Stimulated activated CD8-positive, alpha-beta memory T cell treated with anti-CD3 and anti-CD28 coated beads, Interleukin-15, amount 100 ng/mL, for 4 hours (primary cell): Measurements from ENCODE around the gene HOXA7.

ENCODE experiments used
- DNase-seq, 2 donors: peaks; one replicate each; pipeline ENCODE4 v3.0.0-alpha.2; 2020; ENCODE audit warnings: low read depth in 2 of 2

HOXA7 gene

DNA sequence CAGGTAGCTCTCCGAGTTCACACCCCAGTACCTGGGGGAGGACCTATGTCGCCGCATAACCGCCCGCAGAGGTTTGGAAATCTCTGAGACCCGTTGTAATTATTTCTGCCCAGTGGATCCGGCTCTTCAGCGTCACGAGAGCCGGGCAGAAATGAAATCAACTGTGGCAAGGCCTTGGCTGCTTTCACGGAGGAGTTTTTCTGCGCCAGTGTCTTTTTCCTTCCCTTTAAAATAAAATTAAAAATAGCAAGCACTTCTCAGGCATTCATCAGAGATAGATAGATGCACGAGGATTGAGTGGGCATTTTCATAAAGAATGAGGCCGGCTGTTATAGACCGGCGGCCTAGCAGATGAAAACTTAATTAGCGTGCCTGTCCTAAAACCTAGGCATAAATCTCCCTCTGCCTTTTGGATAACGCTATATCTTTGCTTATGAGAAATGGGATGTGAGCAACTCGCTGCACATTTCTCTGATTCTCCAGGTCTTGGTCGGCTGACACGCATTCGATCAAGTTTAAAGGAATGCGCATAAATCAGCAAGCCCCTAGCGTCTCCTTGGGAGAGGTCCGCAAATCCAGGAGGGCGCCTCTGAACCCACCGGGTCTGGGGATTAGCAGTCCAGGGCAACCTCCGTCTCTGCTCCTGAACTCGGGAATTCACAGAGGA is 37.0 kb upstream of the HOXA7 start:
- DNase-seq = no peak

DNA sequence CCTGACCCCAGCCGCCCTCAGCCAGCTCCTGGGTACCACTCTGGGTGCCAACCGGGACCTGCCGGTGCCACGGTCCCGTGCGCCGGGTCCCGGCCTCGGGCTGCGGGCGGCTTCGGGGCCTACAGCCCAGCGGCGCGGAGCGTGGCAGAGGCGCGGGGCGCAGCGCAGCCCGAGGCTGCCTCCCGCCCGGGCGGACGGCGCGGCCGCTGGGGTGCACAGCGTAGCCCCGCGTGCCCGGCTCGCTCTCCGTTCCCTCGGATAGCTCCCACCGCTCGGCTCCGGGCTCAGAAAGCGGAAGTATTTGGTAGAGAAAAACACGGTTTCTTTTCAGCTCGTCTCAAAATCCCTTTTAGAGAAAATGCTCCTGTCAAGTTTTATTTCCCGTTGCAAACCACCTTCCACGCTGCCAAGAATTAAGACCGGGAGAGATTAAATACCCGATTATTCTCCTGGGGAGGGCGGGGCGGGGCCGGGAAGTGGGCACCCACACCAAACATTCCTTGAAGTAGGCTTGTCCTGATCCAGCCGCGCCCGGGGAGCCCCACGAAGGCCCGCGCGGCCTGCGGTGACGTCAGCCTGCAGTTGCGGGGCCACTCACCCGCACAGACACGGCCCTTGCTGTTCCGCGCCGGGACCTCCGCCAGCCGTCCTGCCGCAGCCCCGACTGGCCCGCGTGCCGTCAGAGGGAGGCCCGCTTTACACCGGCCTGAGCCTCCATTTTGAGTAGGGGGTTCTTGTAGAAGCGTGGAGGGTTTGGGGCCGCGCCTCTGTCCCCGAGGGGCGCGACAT is 36.3 kb upstream of the HOXA7 start:
- DNase-seq = no peak

DNA sequence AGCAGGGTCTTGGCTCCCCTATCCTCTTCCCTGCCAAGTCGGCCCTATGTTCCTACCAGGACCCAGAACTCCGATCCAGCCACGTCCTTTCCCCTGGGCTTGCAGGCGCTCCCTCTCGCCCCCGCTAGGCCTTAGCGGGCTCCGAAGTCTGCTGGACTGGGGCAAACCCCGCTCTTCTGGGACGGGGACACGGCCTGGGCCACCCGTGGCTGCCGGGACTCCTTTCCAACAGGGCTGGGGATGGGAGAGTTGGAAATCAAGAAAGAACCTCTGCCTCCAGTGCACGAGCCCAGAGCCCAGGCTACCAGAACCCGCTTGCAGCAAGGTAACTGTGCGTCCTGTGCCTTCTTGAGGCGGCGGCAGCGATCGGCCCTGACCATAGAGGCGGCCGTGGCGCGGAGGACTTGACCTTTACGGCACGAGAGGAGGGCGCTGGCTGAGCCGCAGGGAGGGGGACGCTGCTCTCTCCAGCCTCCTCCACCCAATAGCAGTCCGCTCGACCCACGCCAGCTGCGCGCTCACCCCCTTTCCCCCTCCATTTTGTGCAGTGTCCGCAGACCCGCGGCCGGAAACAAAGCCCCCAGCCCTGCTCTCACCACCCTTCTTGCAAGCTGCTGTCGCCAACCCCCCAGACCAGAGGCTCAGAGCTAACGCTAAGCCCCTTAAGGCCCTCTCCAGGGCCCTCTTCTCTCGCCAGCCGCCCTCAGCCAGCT is 35.5 kb upstream of the HOXA7 start:
- DNase-seq = no peak

DNA sequence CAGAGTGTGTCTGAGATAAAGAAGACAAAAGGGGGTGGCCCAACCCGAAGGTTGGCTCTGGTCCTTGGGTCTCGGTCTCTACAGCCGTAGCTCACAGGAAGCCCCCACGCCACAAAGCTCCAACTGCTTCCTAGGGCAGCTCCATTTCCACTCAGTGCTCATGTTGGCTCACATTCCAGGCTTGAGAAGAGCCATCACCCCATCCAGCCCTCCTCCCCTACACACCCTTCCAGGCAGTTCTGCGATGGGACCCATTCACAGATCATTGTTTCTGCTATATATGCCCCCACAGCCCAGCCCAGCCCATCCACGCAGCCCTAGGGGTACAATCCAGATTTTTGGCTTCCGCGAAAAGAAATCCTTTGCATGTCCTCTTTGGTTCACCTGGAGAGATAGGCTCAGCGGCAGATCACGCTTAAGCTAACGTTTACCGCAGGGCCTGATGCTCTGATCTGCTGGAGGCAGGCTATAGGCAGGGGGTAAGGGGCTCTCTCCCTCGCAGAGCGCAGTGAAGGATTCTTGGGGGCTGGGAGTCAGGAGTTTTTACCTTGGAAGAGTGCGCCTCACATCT is 34.8 kb upstream of the HOXA7 start:
- no peak for DNase-seq

- no peak for DNase-seq
Measured at GRCh38 chr7:27189997-27190748, 33.7 kb upstream of the HOXA7 start.

GRCh38 chr7:27189295-27189996 is 33.0 kb upstream of the HOXA7 start:
- no peak for DNase-seq

DNA sequence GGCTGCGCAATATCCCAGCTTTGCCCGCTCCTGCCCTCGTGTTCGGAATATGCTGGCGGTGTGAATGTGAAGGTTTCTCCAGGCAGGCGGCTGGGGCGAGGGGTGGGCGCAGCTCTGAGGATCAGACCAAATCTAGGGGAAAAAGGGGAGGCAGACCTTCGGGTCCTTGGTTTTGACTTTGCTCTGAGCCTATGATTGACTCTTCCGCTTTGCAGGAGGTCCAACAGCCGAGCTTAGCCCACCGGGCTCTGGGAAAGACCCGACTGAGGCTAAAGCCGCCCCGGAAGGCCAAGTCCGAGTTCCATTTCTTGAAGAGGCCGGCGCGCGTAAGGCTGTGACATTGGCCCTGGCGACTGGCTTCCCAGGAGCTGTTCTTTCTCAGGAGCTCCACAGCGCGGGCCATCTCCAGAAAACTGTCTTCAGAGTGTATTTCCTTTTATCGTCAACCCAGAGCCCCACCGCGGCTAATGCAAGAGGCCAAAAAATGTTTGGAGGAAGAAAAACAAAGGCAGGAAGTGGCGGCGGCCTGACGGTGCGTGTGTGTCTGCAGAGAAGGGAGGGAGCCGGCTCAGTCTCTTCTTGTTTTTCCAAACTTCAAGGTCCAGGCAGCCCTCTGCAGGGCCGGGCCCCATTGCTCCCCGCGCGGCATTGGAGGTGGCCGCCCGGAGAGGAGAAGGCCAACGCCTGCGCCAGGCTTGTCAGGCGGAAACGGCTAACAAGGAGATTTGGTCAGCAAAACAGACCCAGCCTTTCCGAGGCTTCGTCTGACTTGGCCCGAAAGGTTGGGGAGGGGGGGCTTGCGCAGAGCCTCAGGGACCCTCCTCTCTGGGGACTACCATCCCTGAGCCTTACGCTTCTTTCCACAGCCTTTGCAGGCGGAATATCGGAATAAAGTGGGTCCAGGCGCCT is 32.2 kb upstream of the HOXA7 start:
- no peak for DNase-seq

DNA sequence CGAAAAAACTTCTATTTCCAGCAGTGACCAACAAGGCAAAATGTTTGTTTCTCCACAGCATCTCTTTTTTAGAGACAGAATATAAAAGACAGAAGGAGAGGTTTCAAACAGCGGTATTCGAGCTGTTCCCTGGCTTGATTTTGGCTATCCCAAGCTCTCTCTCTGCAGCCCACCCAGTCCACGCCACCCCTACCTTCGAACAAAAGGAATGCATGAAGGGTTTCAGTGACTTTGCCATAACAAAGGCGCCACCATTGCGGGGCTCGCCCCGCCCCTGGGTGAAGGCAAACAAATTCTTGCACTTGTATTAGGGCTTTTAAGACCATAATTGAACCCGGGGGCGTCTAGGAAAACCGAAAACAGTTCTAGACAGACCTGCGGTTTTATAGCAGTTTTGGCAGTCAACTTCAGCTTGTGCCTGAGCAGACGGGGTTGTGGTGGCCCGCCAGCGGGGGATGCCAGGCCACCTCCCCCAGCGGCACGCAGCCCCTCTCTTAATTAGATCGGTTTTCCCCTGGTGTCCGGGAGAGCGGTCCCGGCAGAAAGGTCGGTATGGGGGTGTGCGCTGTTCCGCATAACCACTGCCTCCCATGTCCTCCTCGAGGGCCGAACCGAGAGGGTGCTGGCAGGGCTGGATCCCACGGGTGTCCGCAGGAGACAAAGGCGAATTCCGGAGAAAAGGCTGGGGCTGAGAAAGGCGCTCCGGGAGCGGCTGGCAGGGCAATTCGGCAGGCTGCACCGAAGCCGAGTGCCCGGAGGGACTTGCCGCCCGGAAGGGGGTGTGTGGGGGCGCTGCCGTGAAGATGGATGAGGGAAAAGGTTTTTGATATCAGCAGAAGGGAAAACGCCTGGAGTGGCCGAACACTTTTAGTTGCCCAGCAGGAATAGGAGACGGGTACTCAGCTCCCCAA is 31.3 kb upstream of the HOXA7 start:
- no peak for DNase-seq

GRCh38 chr7:27186668-27187474 is 30.4 kb upstream of the HOXA7 start:
- DNase-seq = no peak

GRCh38 chr7:27185854-27186667 is 29.6 kb upstream of the HOXA7 start:
- no peak for DNase-seq

GRCh38 chr7:27185013-27185853 is 28.8 kb upstream of the HOXA7 start, which contains the start of gene HOXA11:
Gene HOXA11, minus strand, starts transcription at chr7:27185232. Its CDS starts 88 bp downstream, at chr7:27185144.
- no peak for DNase-seq

GRCh38 chr7:27184337-27185012 is 28.0 kb upstream of the HOXA7 start:
- DNase-seq = no peak

DNA sequence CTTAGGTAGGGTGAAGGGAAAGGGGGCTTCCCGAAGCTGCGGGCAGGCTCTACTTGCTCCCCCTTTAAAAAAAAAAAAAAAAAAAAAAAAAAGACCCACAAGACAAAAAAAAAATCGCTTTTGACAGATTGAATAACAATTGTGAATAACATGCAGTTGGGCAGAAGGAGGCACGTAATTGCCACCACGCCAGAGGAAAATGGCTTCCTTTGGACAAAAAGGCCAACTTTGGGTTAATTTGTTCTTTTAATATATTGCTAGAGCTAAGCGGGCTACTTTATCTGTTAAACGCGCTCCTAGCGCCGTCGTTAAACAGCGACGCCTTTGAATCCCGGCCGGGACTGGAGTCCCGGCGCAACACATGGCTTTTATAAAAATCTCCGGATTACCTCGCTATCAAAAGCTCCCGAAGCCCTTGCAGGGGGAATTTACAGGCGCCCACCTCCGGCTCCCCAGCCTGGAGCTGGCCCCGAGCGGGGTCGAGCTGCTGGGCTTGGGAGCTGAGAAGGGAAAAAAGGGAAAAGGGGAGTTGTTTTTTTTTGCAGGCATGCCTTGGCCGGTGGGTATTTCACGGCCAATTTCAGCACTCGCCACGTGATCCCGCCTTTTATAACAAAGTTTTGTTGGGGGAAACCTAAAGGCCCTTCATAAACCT is 27.3 kb upstream of the HOXA7 start:
- no peak for DNase-seq

DNA sequence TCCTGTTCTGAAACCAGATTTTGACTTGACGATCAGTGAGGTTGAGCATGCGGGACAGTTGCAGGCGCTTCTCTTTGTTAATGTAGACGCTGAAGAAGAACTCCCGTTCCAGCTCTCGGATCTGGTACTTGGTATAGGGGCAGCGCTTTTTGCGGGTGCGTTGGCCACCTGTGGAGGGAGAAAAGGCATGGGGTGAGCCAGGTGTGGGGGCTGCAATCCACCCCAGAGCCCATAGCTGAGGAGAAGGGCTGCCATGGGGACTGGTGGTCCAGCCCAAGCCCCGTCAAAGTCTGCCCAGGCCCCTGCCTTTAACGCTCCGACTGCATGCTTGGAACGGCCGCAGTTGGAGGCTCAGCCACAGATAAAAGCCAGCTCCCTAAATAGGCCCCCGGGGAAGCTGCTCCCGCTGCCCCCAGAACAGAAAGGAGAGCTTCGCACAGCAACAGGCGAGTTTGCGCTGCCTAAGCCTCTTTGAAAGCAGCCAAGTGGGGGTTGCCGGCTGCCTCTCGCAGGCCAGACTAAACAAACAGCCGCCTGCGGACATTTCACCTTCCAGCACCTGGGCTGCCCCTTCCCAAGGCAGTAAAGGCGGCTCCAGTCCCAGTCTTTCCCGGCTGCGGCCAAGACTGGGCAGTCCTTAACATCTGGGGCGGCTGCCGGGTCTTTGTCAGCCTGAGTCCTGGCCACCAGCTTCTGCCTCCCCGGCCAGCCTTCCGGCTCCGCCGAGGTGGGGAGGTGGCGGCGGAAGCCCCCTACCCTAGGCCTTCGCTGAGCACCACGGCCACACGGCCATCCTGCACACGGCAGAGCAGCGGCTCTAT is 26.6 kb upstream of the HOXA7 start:
- no peak for DNase-seq
